Activated CD4-positive, CD25-positive, alpha-beta regulatory T cell treated with anti-CD3 and anti-CD28 coated beads, Interleukin-2, amount 50 U/mL, for 72 hours (primary cell): ENCODE results near the gene RNF32.
"Not testable (repeated sequence)": the region's sequence is repeated elsewhere in the genome, so short reads cannot be mapped to it uniquely, and the experiment has no call there.

Source experiments
- DNase-seq: peaks from one replicate; pipeline ENCODE4 v3.0.0; 2021

Gene RNF32

DNA sequence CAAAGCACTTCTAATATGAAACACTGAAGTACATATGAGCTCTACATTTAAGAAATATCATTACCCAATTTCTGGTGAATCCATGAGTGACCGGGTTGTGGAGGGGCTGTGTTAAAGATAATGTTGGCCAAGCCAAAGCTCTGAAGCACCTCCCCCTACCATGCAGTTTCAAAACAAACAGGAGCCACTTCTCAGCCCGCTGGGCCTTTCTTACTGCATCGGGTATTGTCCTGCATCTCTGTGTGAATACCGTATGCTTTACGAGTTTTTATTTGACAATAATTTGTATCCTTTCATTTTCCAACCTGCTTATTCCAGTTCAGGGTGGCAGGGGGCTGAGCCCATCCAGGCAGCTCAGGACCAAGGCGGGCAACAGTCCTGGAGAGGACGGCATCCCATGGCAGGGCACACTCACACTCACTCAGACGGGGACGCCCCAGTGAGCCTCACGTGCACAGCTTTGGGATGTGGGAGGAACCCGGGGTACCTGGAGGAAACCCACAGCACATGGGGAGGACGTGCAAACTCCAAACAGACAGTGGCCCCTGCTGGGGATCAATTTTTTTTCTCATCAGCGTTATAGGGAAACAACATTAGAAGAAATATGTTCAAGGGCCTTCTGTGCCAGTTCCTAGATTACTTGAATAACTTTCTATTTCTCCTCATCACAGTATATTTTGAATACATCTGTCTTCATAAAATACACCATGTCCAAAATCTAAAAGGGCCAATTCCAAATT is 1.9 kb downstream of the RNF32 start:
- no peak for DNase-seq

DNA sequence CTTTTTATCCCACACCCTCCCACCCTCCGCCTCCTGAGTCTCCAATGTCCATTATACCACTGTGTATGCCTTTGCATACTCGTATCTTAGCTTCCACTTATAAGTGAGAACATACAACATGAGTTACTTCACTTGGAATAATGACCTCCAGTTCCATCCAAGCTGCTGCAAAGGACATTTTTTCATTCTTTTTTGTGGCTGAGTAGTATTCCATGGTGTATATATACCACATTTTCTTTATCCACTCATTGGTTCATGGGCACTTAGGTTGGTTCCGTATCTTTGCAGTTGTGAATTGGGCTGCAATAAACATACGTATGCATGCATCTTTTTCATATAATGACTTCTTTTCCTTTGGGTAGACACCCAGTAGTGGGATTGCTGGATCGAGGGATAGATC is 6.8 kb downstream of the RNF32 start:
- not testable (repeated sequence) for DNase-seq

DNA sequence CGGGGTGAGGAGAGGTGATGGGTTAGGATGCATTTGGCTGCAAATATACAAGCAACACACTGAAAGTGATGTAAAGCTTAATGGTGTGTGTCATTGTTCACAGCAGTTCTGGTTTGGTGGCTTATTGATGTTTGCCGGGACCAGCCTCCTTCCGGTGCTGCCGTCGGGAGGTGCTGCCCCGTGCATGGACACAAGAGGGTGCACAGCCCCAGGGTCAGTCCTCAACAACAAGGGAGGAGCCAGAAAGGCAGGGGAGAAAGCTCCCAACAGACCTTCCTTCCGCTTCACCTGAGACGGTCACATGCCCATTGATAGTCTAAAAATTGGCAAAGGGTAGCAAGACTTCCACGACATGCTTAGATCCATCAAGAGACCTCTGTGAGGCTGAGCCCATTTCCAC is 9.5 kb downstream of the RNF32 start:
- no peak for DNase-seq

DNA sequence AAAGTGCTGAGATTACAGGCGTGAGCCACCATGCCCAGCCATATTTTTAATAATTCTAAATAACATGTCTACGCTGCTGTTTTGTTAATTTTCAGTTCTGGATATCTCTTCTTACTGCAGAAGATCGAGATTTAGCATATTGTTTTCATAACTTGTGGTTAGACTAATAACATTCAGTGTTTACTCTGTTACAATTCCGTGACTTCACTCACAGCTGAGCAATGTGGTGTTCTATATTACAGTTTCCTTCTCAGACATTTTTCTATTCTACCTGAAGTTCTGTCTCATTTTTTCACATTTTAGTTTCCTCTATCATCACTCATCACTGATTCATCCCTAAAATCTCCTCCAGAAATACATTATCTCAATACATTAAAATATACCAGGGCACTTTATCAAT is 10.9 kb downstream of the RNF32 start:
- DNase-seq = no peak

DNA sequence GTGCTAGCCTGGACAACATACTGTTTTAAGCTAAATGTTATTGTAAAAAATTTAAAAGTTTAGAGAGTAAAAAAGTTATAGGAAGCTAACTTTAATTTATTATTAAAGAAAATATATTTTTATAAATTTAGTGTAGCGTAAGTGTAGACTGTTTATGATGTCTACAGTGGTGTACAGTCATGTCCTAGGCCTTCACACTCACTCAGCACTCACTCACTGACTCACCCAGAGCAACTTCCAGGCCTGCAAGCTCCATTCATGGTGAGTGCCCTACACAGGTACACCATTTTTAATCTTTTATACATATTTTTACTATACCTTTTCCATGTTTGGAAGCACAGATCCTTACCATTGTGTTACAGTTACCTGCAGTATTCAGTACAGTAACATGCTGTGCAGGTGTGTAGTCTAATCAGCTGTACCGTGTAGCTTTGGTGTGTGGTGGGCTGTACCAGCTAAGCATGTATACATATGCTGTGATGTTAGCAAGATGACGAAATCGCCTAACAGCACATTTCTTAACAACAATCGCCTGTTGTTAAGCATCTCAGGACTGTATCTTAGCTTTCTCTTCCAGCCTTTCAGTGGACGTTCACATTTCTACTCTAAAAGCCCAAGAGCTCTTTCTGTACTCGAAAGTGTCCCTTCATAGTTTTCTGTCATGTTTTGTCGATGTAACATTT is 12.5 kb downstream of the RNF32 start:
- DNase-seq = no peak

DNA sequence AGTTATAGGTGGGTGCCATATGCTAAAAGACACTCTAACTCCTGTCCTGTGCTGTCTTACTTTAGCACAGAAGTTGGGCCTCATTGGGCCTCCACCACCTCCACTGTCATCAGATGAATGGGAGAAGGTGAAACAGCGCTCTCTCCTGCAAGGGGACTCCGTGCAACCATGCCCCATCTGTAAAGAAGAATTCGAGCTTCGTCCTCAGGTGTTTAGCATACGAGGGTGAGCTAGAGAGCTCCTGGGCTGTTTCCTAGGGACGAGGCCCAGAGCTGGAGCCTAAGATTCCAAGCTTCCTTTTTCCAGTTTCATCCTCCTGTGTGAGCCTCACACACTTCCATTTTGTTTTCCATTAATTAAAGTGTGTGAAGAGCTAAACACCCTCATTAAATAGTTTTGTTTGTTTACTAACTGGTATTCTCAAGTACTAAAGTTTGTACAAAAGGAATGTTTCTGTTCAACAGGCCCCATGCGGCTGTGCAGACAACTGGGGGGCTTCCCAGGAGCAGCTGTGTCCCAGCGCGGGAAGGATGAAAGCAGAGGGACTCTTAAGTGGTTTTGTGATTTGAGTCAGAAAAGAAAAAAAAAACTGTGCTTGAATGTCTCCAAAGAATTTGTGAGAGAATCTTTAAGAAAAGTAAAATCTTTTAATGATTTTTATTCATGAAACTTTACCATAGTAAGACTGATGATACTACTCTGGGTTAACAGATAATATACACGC is 14.1 kb downstream of the RNF32 start:
- no peak for DNase-seq

DNA sequence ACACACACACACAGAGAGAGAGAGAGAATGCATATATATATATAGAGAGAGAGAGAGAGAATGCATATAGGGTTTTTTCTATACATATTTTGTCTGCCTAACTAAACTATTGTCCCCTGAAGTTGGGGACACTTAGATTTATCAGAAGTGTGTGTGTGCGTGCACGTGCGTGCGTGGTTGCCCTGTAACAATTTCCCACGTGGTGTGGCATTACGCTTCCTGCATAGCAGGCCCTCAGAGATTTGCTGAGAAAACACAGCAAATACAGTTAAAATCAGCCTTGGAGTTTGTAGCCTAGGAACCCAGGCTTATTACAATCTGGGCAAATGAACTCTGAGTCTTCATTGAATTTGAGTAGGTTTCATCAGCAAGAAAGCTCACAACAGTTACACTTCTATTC is 14.7 kb downstream of the RNF32 start:
- no peak for DNase-seq

DNA sequence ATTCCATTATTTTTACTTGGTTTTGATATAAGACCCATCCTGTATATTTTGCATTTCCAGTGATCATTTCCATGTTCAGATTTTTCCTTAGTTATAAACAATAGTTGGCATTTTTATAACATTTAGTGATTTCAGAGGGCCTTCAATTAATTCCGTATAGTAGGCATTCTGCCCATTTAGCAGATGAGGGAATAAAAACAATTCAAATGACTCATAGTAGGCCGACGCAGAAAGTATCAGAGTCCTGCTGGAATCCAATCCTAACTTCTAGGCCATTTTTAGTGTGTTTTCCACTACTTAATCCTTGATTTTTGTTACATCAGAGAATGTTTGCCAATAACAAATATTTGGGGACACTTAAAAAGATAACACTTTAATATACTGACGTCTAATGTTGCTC is 15.4 kb downstream of the RNF32 start:
- DNase-seq = no peak

DNA sequence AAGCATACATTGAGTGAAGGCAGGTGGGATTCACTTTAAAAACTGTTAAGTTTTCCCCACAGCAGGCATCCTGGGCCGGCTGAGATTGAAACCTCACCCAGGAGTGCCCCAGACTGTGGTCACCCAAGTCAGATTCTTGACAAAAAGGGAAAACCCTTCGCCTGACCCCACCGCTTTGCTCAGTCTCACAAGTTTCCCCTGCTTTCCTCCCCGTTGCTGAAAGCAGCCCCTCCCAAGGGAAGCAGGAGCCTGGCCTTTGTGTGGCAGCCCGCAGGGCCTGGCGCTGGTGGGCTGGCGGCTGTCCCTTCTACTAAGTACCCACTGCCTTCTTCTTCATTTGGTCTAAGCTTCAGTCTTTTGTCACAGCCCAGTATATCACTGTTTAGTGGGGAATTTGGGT is 16.0 kb downstream of the RNF32 start:
- DNase-seq = no peak

DNA sequence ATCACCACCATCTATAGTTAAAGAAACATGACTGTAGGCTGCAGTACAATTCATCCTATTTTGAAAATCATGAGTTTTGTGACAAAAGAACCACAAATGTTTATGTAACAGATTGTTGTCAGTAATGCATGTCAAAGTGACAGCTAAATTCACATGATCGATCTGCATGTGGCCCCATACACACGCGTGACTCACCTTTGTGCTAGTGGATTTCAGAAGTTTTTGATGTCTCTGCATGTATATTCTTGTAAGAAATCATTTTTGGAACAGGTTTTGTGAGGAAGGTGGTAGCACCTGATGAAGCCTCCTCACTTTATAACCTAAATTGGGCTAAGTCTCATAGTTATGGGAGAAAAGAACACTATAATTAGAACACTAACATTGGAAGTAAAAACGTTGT is 17.1 kb downstream of the RNF32 start:
- no peak for DNase-seq

DNA sequence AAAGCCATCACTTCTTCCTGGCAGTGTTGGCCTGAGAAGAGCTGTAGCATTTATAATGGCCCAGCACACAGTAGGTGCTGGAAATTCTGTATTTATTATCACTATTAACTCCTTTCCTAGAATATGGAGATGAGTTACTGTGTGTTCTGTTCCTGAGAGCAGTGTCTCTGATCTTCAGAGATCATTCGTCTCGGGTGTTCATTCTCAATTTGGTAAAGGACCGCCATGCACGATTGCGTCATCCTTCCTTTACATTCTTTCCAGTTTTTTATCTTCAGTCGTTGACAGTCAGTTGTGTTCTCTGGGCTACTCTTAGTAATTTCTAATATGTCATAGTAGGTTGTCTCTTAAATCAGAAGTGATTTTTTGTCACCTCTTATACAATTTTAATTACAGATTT is 18.6 kb downstream of the RNF32 start:
- no peak for DNase-seq

DNA sequence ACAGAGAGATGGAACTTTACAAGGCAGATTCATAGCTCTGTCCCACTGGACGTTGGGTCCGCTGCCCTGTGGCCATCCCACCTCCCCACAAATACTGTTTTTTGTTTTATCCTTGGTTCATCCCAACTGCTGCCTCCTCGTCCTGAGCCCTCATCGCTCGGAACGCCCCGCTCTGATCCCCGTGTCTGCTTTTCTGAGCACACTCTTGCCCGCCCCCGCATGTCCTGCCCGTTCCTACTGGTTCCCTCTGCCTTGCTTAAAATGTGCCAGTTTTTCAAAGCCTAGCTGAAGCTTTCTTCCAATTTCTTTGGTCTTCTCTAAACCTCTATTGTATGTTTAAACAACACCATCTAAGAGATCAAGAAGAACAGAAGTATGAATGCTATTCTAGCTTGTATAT is 19.4 kb downstream of the RNF32 start:
- DNase-seq = no peak

DNA sequence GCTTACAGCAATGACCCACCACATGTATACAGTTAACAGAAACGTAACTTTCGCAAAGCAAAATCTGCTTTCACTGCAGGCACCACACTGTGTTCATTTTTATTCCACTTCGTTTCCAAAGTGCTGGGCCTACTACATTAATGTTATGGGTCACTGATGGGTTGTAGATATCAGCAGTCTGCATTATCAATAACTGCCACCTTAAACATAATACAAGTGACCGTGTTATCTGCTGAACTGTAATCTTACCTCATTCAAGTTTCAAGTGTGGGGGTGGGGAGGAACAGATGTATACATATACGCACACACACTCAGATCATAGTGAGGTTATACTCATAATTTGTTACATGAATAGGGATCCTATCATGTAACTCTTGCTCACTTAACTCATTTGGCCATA is 21.1 kb downstream of the RNF32 start:
- no peak for DNase-seq

DNA sequence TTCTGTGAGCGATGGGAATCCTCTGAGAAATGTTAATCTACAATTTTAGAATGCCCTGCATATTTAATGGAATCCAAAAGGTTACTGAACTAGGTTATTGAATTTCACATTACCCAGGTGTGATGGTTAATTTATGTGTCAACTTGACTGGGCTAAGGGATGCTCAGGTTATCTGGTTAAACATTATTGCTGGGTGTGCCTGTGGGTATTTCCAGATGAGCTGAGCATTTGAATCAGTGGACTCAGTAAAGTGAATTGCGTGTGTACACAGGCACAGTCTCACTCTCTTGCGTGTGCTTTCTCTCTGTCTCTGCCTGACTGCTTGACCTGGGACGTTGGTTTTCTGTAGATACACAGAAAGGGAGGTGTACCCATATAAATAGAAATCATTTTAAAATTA is 21.7 kb downstream of the RNF32 start:
- DNase-seq = no peak

DNA sequence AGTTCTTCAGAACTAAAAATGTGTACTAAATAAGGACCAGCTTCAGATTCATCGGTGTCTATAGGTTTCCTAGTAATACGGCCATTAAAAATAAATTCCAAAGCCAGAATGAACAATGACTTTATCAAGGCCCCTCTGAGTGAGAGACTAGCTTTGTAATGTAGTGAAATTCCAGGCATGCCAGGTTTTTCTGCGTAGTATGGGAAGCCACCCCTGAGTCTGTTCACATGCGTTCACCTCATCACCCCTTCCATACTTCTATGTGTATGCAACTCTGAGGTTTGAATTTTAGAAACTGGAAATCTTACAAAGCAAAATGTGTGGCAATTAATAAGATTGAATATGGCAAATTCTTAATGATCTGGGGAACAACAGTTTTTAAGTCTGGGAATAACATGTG is 24.5 kb downstream of the RNF32 start:
- no peak for DNase-seq

DNA sequence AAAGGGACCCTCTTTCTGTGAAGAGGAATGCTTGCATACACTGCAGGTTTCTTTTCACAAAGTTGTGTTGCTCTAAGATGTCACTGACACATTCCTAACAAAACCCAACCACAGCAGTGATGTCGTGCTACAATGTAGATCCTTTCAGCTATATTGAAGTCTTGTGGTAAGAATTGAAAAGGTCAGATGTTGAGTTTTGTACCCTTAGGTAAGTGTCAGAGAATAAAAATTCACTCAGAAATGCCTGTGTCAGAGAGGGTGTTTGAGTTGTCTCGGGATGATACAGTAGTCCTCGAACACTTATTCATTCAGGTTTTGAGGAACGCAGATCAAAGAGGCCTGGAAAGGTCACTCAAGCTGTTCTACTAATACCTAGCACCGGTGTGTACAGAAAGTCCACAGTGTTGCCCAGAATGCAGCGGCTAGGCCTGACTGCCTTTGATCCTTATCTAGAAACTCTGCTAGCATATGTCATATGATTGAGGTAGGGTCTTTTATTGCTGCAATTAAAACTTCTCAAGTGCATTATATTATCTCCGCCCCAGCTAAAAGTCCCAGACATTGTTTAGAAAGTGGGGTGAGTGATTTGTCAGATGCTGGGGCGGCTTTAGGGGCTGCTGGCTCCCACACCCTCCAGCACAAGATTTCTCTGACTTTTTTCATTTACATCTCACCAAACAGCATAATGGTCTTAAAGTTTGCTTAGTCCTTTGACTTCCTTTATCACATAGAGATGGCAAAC is 26.0 kb downstream of the RNF32 start:
- DNase-seq = no peak

DNA sequence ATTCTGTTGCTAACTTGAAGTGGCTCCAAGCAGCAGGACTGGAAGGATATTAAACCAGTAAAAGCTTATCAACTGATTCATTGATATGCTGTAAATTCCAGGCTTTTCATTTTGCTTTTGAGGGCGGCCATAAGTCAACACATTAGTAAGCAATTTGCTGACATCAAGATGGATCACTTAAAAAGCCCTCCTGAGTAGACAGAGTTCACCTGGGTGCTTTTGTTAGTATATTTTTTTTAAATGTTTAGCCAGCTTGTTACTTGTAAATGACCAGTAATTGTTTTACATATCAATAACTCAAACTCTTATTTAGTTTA is 26.5 kb downstream of the RNF32 start:
- DNase-seq = no peak

DNA sequence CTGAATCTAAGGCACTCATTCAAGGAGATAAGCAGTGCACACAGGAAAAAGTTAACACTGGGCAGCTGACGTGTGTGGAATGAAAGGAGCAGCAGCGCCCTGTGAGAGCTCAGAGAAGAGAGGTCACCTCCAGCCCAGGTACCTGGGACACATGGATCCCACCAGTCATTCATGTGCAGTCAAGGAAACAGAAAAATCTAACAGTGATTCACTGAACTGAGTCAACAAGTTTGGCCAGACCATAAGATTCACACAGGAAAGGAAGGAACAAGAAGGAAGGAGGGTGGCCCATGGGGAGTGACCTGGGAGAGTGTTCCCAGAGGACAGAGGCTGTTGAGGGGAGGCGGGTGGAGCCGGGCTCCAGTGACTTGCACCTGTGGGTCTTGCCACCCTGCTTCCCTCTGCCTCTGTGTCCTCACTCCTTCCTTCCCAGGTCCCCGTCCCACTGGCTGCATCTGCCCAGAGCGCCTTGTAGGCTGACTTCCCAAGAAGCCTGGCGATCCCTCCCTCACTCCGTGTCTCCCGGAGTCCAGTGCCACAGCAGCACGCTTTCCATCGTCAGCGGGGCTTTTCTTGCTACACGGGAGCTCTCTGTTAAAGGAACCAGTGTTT is 27.7 kb downstream of the RNF32 start:
- no peak for DNase-seq

DNA sequence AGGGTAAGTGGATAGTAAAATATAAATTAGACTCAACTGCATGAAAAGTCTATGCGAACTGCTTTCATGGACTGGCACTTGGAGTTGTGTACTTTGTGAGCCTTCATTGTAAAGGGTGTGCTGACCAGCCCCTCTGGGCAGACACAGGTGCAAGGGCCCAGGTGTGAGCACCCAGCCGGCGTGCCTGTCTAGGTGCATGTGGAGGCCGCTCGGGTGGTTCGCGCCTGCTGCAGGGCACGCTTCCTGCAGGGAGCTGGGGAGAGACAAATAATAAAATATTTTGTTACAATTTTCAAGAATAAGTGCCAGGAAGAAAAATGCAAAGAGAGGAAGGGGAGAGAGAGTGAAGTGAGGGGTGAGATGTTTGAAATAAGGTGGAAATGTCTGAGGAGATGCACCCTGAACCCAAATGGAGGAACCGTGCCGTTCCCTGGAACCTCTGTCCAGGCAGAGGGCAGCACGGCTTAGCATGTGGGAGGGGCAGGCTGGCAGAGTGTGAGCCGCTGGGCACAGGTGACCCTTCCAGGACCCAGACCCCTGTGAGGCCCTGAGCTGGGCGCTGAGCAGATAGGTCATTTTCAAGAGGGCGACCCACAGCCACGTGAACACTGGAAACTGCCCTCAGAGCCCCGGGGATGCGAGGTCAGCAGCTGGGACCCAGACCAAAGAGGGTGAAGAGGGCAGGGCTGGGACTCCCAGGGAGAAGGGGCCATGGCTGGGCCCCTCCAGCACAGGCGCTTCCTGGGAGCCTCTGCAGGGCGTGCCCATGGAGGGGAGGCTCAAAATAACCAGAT is 28.7 kb downstream of the RNF32 start:
- no peak for DNase-seq

DNA sequence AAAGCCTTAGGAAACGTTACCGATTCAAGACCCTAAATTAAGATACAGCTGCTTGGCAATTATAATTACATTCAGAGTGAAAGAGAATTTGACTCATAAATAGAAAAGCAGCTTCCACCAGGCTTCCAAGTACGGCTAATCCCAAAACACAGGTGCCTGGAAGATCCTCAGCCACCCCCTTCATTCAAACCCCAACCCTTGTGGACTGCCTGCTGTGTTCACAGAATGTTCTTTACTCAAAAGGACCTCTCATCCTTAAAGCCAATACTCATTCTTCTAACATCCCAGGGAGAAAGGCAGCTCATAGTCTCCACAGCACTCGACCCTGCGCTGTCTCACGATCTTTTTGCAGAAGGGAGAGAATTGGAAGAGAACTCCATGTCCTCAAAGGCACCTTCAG is 32.9 kb downstream of the RNF32 start:
- DNase-seq = no peak

DNA sequence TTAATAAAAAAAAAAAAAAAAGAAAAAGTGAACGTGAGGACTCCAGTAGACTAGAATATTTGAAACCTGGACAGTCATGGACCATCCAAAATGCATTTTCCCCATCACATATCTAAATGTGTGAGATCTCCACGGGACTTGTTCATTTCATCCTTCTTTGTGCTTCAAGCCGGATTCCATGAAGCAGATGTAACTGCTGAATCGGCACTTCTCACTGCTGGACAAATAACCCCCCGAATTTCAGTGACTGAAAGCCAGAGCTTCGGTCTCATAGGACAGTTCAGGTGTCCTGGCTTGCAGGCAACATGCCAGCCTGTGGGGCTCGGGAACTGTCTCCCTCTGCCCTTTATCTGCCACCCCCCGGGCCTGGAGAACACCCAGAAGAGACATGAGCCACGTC is 33.3 kb downstream of the RNF32 start:
- DNase-seq = no peak

DNA sequence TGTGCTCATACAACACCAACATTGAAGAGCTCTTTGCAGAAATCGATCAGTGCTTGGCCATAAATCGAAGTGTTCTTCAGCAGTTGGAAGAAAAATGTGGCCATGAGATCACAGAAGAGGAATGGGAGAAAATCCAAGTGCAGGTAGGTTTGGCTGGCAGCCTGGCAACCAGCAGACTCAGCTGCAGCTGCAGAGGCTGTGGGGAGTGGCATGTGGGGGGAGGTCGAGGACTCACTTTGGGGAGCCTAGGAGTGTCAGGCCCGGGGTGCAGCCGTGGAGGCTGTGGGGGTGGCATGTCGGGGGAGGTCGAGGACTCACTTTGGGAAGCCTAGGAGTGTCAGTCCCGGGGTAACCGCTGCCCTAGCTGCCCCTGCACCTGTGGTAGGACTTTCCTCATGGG is 35.1 kb downstream of the RNF32 start:
- no peak for DNase-seq
